Caco-2 (cell line): ENCODE results near the gene LPIN1. TPM values are rescaled to one million over a fixed set of nuclear protein-coding genes. Genes with fewer than 3 reads are reported as not detected.

Experiments
- BruUV-seq: library from RNA; stranded (reverse); fragments of 400-500 nt; replicated peaks from 2 replicates; lab custom pipeline; 2021; lab: Mats Ljungman, UMichigan
- CTCF ChIA-PET: fragments of 300-600 bp; sonication (Branson Sonifier 250); formaldehyde crosslinking; loops from one replicate; lab custom pipeline; 2022; ENCODE audit warnings: antibody characterized with exemption; lab: Charles Lee
- POLR2A ChIA-PET: fragments of 300-600 bp; sonication (Branson Sonifier 250); formaldehyde crosslinking; loops from one replicate; lab custom pipeline; 2022; ENCODE audit warnings: antibody characterized with exemption; lab: Charles Lee
- DNase-seq, 2 experiments: peaks; one replicate each; pipeline versions ENCODE4 v3.0.0 to v3.0.0-alpha.2; 2020 to 2022
- H3K27me3 ChIP-seq: replicated peaks from 2 replicates; pipeline ENCODE4 v1.6.0; 2011; ENCODE audit warnings: low read length; ENCODE audit not compliant: control insufficient read depth, insufficient read depth
- H3K36me3 ChIP-seq: 2 replicates; pipeline ENCODE4 v1.5.1; 2011; ENCODE audit warnings: low read length; ENCODE audit not compliant: control insufficient read depth, insufficient read depth
- H3K4me1 ChIP-seq: fragments of 250-450 bp; sonication (Bioruptor Pico); 2 replicates; pipeline ENCODE4 v1.5.1; 2020; ENCODE audit warnings: mild to moderate bottlenecking
- H3K4me3 ChIP-seq: 2 replicates; pipeline ENCODE4 v1.5.1; 2011; ENCODE audit warnings: low read depth, mild to moderate bottlenecking, control low read depth, low read length
- H3K9me3 ChIP-seq: fragments of 250-450 bp; sonication (Bioruptor Pico); 2 replicates; pipeline ENCODE4 v1.5.1; 2020; ENCODE audit warnings: mild to moderate bottlenecking, moderate library complexity
- H3K27ac Mint-ChIP-seq: one replicate; pipeline ENCODE4 v1.8.0; 2022; ENCODE audit warnings: mixed read lengths; ENCODE audit not compliant: unreplicated experiment
- H3K27me3 Mint-ChIP-seq: one replicate; pipeline ENCODE4 v1.8.0; 2022; ENCODE audit warnings: mixed read lengths; ENCODE audit not compliant: insufficient read depth, unreplicated experiment
- H3K36me3 Mint-ChIP-seq: one replicate; pipeline ENCODE4 v1.8.0; 2022; ENCODE audit warnings: mild to moderate bottlenecking, mixed read lengths; ENCODE audit not compliant: insufficient read depth, unreplicated experiment
- H3K4me1 Mint-ChIP-seq: one replicate; pipeline ENCODE4 v1.8.0; 2022; ENCODE audit warnings: low read depth, mixed read lengths; ENCODE audit not compliant: unreplicated experiment
- H3K4me3 Mint-ChIP-seq: one replicate; pipeline ENCODE4 v1.8.0; 2022; ENCODE audit warnings: mild to moderate bottlenecking, moderate library complexity, mixed read lengths; ENCODE audit not compliant: unreplicated experiment
- H3K9me3 Mint-ChIP-seq: one replicate; pipeline ENCODE4 v1.8.0; 2022; ENCODE audit warnings: mixed read lengths; ENCODE audit not compliant: unreplicated experiment
- intact Hi-C: fragments of 100-400 bp; cut with micrococcal nuclease; formaldehyde crosslinking; loops from one replicate; pipeline ENCODE4 v1.10.0; 2022; ENCODE audit not compliant: unreplicated experiment
- total RNA-seq: library from RNA; stranded (reverse); gene quantifications from 2 replicates; pipeline ENCODE4 v1.2.3, GENCODE V29; 2022
- TF ChIP-seq, protein P1 (sequence below), 2 experiments: fragments of 200-600 bp in 1 of 2; IDR thresholded peaks; 1 replicate in 1 of 2; 2 replicates in 1 of 2; pipeline versions ENCODE4 v1.5.1 to v1.8.0; 2011 to 2022; ENCODE audit warnings: antibody characterized with exemption in 1 of 2, control low read depth in 1 of 2, inconsistent platforms in 1 of 2, low read depth in 1 of 2, low read length in 1 of 2, mild to moderate bottlenecking in 1 of 2, moderate library complexity in 1 of 2; ENCODE audit not compliant: insufficient read depth in 1 of 2, severe bottlenecking in 1 of 2, unreplicated experiment in 1 of 2

Gene LPIN1
- total RNA-seq, 1 experiment from 2014 or later: 12.5 TPM

DNA sequence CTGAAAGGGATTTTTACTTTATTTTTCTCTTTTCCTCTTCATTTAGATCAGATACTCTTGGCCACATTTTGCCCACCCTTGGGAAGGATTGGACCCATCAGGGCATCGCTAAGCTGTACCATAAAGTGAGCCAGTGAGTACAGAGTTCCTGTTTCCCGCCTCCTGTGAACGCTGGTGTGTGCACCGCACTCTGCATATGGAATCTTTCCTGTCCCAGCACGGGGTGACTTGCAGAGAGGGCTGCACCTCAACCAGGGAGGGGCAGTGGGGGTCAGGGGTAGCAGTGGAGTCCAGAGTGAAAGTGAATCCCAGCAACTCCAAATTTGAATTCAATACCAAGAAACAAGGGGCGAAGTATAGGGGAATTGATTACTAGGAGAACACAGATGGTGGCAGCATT is 58.6 kb downstream of the LPIN1 start:
- DNase-seq: no peak
- ChIA-PET CTCF (no interaction called here), POLR2A (no interaction called here)
- no peaks in the 10 kb centered on the region for H3K27me3 Mint-ChIP-seq
- intact Hi-C loops: no loop called here
- no TSS peak for BruUV-seq
- H3K9me3 Mint-ChIP-seq: no peaks in the 10 kb centered on the region
- TF ChIP-seq, protein P1, sequence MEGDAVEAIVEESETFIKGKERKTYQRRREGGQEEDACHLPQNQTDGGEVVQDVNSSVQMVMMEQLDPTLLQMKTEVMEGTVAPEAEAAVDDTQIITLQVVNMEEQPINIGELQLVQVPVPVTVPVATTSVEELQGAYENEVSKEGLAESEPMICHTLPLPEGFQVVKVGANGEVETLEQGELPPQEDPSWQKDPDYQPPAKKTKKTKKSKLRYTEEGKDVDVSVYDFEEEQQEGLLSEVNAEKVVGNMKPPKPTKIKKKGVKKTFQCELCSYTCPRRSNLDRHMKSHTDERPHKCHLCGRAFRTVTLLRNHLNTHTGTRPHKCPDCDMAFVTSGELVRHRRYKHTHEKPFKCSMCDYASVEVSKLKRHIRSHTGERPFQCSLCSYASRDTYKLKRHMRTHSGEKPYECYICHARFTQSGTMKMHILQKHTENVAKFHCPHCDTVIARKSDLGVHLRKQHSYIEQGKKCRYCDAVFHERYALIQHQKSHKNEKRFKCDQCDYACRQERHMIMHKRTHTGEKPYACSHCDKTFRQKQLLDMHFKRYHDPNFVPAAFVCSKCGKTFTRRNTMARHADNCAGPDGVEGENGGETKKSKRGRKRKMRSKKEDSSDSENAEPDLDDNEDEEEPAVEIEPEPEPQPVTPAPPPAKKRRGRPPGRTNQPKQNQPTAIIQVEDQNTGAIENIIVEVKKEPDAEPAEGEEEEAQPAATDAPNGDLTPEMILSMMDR (IDR thresholded peaks at IDR 0.05; ENCODE audit: insufficient read depth in 1 of 2, low read depth in 1 of 2, low read length in 1 of 2, severe bottlenecking in 1 of 2, unreplicated experiment in 1 of 2): no peak
- Histone ChIP-seq H3K9me3 (no peaks in the 10 kb centered on the region), H3K4me3 (no peak overlapping the region), H3K27me3 (no peaks in the 10 kb centered on the region), H3K36me3 (peaks cover 1% of the 10 kb centered on the region), H3K4me1 (no peaks in the 10 kb centered on the region)
- H3K4me3 Mint-ChIP-seq: no peak overlapping the region
- no peak overlapping the region for H3K27ac Mint-ChIP-seq
- peaks cover 15% of the 10 kb centered on the region for H3K36me3 Mint-ChIP-seq
- no peaks in the 10 kb centered on the region for H3K4me1 Mint-ChIP-seq

DNA sequence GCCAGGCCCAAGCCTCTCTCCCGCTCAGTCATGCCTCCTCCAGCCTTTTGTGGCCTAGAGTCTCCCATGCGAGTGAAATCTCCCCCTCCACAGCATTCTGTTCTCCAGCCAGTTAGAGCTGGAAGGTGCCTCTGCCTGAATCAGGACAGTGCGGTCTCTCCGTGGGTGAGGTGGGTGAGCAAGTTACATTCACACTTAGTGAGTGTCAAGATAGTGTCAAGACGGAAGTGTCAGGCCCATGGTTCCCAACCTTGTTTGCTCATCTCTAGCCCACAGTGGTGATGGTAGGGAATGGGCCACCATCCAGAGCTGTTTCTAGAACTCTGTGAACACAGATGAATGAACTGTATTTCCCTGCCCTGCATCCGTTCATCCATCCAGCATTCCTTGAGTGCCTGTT is 59.5 kb downstream of the LPIN1 start:
- H3K36me3 Mint-ChIP-seq: peaks cover 20% of the 10 kb centered on the region
- H3K4me3 Mint-ChIP-seq: no peak overlapping the region
- no TSS peak for BruUV-seq
- no peaks in the 10 kb centered on the region for H3K4me1 ChIP-seq
- TF ChIP-seq, protein P1 (IDR thresholded peaks at IDR 0.05; ENCODE audit: insufficient read depth in 1 of 2, low read depth in 1 of 2, low read length in 1 of 2, severe bottlenecking in 1 of 2, unreplicated experiment in 1 of 2): no peak
- POLR2A ChIA-PET: no interaction called here
- DNase-seq: no peak
- CTCF ChIA-PET: no interaction called here
- peaks cover 1% of the 10 kb centered on the region for H3K36me3 ChIP-seq
- H3K9me3 Mint-ChIP-seq: no peaks in the 10 kb centered on the region
- no peak overlapping the region for H3K27ac Mint-ChIP-seq
- H3K9me3 ChIP-seq: no peaks in the 10 kb centered on the region
- H3K27me3 ChIP-seq: no peaks in the 10 kb centered on the region
- intact Hi-C loops: no loop called here
- no peak overlapping the region for H3K4me3 ChIP-seq
- no peaks in the 10 kb centered on the region for H3K27me3 Mint-ChIP-seq
- H3K4me1 Mint-ChIP-seq: no peaks in the 10 kb centered on the region

DNA sequence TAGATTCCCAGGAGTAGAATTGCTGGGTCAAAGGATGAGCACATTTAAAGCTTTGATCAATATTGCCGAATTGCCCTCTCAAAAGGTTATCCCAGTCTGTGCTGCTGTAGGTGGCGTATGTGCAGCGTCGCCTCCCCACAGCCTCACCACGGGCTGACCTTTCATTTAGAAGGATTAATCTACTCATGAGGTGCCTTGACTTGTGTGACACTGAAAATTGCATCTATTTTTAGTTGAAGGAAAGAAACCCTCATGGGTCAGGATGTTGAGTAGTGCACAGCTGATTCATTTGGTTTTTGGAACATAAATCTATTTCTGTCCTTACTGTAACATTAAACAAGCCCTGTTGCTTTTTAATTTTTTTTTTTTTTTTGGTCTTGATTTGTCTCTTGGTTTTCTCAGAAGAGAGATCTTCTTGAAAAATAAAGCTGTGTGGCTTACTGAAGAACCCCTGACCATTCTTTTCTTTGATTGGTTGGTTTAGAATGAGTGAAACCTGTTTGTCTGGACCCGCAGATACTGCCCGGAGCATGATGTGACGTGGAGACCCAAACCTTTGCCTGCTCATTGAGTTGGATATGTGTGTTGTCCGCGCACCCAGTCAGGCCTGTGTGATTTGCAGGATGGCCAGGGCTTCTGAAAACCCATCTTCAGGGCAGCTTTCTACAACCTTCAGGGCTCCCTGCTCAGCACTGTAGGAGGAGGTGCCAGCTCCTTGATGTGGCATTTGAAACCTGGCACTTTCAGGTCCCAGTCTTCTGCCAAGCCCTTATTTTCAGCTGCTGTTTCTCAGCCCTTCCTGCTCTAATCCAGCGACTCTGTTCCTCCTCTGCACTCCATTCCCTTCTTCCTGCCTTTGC is 61.0 kb downstream of the LPIN1 start:
- DNase-seq: no peak
- Mint-ChIP-seq H3K4me1 (no peaks in the 10 kb centered on the region), H3K9me3 (no peaks in the 10 kb centered on the region), H3K27me3 (no peaks in the 10 kb centered on the region), H3K4me3 (no peak overlapping the region), H3K36me3 (peaks cover 20% of the 10 kb centered on the region), H3K27ac (no peak overlapping the region)
- Histone ChIP-seq H3K9me3 (no peaks in the 10 kb centered on the region), H3K4me3 (no peak overlapping the region), H3K27me3 (no peaks in the 10 kb centered on the region), H3K36me3 (peaks cover 1% of the 10 kb centered on the region), H3K4me1 (no peaks in the 10 kb centered on the region)
- ChIA-PET CTCF (interaction anchor here (0.7 kb wide), 1 partner anchor 71 kb away, joined by 6 read pairs; no protein-coding TSS in a partner anchor), POLR2A (no interaction called here)
- intact Hi-C loops: no loop called here
- no TSS peak for BruUV-seq
- TF ChIP-seq, protein P1 (IDR thresholded peaks at IDR 0.05; ENCODE audit: insufficient read depth in 1 of 2, low read depth in 1 of 2, low read length in 1 of 2, severe bottlenecking in 1 of 2, unreplicated experiment in 1 of 2): no peak
